ENCODE measurements around the gene CHERP.
"Not testable (repeated sequence)": the region's sequence is repeated elsewhere in the genome, so short reads cannot be mapped to it uniquely, and the experiment has no call there.

GRCh38 chr19:16551902-16552301 lies 9.7 kb upstream of the CHERP start:
- TF ChIP-seq POLR2A, CTCF, POLR2AphosphoS5 (IDR thresholded peaks at IDR 0.05): not testable (repeated sequence)

Data from upper lobe of left lung (tissue), 4 donors.